NCI-H774 (cell line): ENCODE results near the gene CEP85L.

Experiments used
- DNase-seq: peaks from one replicate; lab custom pipeline; 2025; lab: John Stamatoyannopoulos, UW

Gene CEP85L

DNA sequence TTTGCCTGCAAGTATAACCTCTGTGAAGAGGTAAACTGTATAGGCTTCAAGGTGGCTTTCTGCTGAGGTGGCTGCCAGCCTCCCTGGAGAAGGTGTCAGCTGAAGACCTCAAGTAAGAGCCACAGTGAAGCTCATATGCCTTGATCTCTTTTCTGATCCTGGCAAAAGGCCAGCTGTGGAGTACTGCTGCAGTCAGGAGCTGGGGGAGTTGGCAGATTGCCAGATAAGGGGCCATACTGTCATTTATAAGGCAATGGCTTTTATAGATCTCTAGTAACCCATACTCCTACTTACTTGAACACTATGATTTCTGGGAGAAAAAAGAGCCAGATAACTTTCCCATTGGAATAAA is 8.8 kb upstream of the CEP85L start:
- peak; percentile 49 for DNase-seq

DNA sequence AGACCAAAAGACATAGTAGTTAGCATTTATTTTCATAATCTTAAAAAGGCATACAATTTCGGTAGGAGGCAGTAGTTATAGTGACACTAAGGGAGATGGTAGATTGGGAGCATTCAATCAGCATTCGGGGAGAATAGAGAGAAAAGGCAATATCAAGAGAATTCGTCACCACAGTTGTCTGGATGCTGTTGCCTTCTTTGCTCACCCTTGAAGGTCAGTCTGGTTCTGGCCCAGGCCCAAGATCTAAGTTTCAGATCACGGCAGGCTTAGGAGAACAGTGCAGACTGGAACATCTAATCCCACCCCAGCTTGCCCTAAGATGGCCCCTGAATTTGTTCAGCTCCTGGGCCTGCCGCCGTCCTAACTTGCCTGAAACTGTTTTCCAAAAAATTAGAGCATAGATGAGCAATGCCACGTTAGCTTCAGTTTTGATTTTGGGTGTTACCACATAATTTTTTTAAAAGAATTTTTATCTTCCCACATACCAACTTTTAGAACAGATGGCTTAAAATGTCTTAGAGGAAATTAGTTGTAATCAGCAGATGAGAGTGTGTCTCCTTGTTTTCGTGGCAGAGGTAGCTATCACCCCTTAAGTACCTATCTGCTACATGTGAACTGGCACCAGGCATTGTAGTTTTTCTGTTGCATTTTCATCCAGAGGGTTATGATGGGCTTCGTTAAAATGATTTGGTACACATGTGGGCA is 8.3 kb upstream of the CEP85L start:
- no peak for DNase-seq

DNA sequence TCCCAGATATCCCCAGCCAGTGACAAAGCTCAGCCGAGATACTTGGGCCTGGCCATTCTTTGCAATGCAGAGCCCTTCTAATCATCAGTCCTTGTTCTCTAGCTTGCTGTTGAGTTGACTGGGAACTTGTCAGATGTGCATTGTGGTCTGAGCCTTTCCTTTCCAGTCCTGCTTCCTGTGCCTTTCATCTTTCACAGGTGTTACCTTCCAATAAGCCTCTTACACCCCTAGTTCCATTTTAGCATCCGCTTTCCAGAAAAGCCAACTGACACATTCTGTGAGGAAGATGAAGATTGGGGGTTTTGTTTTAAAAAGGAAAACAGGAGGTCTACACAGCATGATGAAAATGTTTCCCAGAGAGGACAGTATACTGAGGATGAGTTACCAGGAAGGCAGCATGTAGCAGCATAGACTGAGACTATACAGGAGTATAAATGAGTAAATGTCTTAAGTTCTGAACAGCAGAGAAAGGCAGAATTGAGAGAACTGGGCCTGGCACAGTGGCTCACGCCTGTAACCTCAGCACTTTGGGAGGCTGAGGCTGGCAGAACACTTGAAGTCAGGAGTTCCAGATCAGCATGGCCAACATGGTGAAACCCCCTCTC is 5.6 kb upstream of the CEP85L start:
- no peak for DNase-seq

DNA sequence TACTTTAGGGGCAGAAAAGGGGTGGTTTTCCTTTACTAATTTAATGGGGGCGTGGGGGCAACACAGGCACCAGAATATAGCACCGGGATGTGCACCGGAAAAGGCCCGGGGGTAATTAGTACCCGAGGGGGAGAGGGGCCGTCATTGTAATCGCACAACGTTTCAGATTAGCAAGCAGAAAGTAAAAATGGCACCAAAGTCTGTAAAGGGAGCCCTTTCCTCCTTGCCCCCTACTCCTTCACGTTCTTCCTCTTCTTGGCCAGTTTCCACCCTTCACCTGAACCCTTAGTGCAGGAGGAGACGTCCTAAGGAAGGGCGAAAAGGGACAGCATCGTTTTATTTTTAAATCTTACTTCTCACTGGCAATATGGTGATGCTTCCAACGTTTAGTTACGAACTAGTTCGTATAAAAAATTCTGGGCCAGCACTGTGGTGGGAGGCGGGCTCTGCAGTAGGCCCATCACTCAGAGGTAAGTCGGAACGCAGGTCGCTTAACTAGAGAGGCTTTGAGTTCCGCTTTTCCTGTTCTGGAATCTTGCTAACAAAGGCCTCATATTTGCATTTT is 742 bp upstream of the CEP85L start:
- DNase-seq = no peak

DNA sequence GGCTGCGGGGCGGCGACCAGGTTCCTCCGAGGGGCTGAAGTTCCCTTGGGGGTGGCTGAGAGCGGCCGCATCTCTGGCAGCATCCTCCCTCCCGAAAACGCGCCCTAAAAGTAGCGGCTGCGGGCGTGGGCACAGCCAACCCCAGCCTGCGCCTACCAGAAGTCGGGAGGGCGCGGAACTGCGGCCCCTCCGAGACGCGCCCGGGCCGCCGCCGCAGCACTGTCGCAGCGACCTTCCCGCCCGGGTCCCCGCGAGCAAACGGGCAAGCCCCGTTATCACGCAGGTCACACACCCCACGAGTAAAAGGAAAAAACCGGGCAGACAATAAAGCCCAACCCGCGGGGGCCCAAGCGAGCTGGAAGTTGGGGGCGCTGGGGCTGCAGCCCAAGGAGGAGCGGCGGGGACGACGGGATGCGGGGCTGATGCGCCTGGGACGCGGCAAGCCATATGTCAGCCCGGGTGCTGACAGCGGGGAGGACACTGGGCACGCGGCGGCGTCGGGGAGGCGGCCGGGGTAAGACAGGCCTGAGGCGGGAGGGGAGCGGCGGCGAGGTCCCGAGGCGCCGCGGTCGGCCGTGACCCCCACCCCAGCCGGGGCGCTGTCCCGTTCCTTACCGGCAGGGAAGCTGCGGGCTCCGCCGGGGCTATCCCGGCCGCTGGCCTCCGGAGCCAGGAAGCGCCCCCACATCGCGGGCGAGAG is 659 bp downstream of the CEP85L start:
- peak; percentile 75 for DNase-seq

DNA sequence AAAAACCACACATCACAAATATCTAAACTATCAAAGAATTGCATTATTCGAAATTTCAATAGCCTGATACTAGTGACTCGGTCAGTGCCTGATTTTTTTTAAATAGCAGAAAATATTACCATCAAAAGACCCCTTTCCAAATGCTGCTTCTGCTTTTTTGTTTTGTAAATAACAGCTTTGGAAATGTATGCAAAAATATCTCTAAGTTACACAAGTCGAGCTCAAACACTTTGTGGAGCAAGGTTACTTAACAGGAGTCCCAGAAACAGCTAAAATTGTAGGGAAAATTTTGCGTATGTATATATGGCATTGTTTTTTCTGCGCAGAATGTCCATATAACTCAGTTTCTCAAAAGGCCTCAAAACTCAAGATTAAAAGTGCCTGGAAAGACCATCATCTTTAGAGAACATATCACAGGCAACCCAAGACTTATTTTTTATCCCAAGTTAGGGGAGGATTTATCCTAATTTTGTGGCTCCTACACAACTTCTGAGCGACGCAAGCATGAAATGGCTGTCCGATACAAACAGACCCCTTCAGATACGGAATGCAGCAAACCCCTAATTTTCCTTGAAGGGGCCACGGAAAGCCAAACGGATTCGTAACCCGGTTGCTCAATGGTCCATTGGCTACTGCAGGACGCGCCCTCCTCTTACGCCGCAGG is 1.3 kb downstream of the CEP85L start:
- DNase-seq = no peak

DNA sequence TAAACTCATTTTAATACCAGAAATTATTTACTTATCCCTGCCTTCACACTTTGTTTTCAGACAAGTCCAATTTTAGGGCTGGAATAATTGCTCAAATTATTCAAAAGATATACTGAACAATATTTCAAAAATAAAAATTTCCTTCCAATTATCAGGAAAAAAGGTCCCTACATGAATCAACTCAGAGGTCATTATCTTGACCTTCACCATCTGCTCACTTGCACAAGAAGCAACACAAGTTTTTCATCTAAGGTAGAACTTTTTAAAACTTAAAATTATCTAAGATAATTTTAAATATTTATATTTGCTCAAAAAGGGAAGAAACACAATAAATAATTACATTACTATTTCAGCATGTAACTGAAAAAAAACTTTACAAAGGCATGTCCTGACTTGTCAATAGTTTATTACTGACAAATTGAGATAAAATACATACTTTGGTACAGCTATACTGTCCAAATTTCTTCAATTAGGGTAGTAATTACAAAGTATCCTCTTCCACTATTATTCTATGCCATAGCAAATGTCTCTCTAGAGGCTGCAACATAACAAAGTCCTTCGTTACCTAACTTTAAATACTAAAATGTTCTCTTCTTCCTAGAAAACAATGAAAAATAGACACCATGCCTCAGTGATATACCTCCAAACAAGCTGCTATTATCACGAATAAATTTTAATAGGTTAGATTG is 2.4 kb downstream of the CEP85L start:
- DNase-seq = no peak

DNA sequence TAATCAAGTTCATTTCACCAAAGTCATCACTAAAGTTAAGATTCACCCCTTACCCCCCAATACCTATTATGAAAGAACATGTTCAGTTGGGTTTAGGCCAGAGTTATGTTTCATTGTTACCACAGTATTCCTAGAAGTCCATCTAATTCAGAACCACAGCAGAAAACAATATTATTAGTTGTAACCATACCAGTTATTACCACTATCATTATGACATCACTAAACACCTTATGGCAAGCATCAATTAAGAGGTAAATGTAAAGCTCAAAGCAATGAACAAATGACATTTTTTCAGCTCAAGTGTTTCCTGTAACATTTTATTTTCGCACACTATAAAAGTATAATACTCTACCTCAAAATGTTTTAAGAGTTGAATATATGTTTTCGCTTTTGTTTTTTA is 4.4 kb downstream of the CEP85L start:
- no peak for DNase-seq

DNA sequence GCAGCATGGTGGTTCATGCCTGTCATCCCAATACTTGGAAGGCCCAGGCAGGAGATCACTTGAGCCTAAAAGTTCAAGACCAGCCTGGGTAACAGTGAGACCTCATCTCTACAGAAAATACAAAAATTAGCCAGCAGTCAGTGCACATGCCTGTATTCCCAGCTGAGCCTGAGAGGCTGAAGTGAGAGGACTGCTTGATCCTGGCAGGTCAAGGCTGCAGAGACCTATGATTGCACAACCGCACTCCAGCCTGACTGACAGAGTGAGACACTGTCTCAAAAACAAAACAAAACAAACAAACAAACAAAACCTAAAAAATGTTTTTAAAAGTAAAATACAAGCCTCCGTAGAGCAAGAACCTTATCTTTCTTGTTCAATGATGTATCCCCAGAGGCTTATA is 6.0 kb downstream of the CEP85L start:
- DNase-seq = no peak

DNA sequence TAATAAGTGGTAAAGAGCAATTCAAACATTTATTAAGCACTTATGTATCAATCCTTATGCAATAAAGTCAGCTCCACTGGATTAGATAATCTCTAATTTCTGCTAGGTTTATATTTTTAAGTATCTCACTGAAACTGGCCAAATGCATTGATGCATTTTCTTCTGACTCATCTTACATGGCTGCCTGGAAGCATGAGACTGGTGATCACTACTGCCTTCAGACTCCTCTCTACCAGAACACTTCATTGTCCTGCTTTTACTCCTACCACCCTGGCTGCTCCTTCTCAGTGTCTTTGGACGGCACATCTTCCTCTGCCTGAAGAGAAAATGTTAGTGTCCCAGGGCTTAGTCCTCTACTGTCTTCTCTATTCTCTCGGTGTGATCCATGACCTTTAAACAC is 7.4 kb downstream of the CEP85L start:
- no peak for DNase-seq

DNA sequence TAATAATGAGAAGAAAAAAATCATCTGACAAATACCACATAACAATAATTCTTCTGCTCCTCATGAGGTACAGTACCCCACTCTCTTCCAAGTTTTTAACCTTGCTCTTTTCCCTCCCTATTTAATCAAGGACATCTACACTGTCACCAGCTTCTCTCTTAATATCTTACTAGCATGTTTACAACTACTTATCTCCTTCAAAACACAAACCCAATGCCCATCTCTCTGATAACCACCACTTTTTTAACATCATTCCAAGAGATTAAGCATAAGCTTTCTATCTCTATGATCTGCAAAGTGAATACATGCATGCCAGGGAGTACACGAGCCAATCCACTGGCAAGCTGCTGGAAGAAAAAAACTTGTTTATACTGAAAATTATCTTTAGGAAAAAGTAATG is 10.3 kb downstream of the CEP85L start:
- DNase-seq = no peak

DNA sequence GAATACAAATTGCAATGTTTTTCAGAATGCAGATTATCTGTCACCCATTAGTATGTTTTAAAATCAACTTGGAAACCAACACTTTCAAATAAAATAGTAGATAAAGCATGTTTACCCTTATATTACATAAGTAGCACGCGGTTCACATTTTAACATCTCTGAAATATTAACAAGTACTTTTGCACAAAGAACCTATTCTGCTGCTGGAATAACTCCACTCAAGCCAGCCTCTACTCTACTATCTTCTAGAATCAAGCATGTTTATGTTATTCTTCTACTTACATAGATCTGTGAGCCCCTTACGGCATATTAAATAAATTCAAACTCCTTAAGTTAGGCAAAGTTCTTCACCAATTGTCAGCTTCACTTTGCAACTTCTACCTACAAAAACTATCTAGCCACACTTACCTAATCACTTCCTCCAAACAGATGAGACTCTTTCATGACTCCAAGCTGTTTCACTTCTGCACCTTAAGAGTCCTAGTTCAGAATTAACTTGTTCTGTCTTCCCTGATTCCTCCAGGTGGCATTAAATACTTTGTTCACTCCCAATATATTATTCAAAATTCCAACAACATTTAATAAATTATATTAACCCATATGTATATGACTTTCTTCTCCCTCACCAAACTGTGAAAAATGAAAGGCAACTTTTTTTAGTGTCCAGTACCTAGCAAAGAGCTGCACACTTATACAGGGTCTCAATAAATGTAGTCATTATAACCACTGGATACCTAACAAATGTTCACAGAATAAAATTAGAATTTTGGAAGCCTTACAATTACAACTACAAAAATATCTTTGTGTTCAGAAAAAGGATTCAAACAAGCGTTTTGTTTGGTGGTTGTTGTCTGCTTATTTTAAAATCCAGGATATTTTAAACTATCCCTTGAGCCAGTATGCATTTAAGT is 12.1 kb downstream of the CEP85L start:
- DNase-seq = no peak

DNA sequence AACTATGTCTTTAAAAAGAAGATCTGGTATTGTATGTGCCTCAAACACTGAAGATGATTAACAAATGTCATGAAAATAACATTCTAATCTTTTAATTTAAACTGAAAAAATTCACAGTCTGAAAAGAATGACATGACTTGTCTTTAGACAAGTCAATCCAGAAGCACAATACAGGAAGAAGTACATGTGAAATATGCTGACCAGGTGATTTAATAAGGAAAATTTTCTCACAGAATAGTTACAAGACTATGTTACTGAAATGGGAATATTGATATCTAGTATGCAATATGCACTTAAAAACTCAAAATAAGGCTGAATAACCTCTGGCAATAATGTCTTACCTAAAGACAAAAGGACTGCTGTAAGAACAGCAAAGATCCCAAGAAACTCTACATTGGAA is 13.1 kb downstream of the CEP85L start:
- DNase-seq = no peak

DNA sequence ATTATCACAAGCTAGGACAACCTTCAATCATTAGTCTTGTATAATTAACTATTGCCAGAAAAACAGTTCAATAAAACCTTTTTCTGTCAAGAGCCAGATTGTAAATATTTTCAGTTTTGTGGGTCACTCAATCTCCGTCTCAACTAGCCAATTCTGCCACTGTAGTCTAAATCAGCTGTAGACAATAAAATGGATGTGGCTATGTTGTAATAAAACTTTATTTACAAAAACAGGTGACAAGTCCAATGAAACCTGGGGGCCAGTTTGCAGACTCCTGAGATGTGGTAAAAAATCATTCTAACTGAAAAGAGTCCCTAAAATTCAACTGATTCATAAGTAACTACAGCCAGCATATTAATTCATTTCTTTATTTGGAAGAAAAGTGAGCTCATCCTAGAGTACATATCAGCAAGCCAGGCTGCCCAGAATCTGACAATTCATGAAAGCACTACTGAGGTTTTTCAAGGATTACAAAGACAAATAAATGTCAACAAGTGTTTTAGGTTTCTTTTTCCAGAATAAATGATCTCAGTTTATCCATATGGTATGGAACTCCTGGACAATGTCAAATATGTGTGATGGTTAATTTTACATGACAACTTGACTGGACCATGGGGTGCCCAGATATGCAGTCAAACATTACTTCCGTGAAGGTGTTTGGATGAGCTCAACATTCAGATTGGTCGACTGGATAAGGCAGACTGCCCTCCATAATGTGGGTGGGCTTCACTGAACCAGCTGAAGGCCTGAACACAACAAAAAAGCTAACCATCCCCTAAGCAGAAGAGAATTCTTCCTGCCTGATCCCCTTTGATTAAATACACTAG is 15.3 kb downstream of the CEP85L start:
- DNase-seq = no peak

DNA sequence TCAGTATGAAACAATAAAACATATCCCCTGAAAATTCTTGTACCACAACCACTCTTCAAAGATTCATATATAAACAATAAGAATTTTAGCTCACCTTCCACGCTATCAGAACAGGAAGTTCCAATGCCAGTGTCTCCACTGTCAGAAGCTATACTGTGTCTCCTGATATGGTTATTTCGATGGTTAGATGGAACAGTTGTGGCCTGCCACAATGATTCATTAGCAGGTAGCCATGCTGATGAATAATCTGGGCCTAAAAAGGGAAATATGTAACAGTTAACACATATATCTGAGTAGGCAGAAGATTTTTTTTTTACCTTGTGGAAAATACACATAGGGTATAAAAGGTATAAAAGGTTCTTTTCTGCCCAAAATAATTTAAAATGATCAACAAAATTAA is 19.0 kb downstream of the CEP85L start:
- no peak for DNase-seq

DNA sequence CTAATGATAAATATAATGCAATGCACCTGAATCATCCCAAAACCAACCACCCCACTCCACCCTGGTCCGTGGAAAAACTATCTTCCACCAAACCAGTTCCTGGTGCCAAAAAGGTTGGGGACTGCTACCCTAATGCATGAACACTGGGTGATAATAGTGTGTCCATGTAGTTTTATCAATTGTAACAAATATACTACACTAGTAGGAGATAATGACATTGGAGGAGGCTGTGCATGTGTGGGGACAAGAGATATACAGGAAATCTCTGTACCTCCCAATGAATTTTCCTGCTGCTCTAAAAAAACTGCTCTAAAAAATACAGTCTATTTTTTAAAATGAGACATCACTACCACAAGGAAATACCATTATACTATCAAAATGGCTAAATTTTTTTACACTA is 20.5 kb downstream of the CEP85L start:
- no peak for DNase-seq

DNA sequence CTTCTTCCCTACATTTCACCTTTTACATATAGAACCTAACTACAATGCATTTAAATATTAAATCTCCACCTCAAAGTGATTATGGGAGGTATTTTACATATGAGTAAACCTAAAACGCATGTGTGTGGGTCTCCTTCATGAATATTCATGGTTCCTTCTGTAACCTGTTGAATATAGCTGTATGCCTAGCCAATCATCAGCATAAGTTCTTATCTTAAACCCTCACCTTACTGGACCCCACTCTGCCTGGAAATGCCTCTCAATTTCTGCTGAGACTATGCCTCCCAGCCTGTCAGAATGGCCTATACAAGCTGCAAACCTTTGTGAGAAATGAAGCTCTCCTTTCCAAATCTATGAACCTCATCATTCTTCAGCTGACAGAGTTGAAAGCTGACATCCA is 21.3 kb downstream of the CEP85L start:
- DNase-seq = no peak

DNA sequence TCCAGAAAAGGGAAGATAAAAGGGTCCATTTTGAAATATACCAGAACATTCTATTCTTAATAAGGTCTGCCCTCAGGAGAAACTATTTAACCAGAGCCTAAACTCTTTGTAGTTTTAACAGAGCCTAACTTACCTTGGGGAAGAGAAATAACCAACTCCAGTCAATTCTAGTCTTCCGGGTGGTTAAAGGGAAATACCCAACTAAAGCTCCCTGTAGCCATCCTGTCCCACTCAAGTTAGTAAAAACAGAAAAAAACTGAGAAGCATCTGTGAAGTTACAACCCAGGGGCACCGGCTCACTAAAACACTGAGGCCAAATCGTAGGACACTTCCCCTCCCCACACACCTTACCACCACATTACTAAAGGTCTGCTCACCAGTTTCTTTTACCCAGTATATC is 23.7 kb downstream of the CEP85L start:
- DNase-seq = no peak

DNA sequence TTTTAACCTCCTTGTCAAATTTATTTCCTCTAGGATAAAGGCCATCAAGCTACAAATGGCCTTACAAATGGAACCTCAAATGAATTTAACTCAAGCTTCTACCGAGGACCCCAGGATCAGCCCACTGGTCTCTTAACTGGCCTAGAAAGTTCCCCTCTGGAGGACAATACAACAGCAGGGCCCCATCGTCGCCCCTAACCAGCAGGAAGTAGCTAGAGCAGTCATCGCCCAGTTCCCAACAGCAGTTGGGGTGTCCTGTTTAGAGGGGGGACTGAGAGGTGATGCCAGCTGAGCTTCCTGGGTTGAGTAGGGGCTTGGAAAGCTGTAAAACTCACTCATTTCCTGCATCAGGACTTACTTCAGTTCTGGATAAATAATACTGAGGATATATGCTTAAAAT is 25.6 kb downstream of the CEP85L start:
- DNase-seq = no peak

DNA sequence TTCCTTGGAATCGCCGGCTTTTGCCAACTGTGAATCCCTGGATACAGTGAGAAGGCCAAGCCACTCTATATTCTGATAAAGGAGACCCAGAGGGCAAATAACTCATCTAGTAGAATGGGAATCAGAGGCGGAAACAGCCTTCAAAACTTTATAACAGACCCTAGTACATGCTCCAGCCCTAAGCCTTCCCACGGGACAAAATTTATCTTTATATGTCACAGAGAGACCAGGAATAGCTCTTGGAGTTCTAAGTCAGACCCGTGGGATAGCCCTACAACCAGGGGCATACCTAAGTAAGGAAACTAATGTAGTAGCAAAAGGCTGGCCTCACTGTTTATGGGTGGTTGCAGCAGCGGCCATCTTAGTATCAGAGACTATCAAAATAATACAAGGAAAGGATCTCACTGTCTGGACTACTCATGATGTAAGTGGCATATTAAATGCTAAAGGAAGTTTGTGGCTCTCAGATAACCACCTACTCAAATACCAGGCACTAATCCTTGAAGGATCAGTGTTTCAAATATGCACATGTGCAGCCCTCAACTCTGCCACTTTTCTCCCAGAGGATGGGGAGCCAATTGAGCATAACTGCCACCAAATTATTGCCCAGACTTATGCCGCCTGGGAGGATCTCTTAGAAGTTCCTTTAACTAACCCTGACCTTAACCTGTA is 29.5 kb downstream of the CEP85L start:
- DNase-seq = no peak
